ENCODE measurements around the gene HOXC12.

HOXC12 gene

GRCh38 chr12:53980802-53981496, 26.2 kb downstream of the HOXC12 start:
- peaks cover 4% of the 10 kb centered on the region for H3K36me3 Mint-ChIP-seq
- no peak overlapping the region for H3K27ac Mint-ChIP-seq
- peaks cover 11% of the 10 kb centered on the region for H3K4me1 Mint-ChIP-seq
- no peak overlapping the region for H3K4me3 Mint-ChIP-seq
- peaks cover 77% of the 10 kb centered on the region for H3K27me3 Mint-ChIP-seq
- H3K9me3 Mint-ChIP-seq, result no peaks in the 10 kb centered on the region

- Mint-ChIP-seq H3K27me3 (peaks cover 80% of the 10 kb centered on the region), H3K4me1 (peaks cover 19% of the 10 kb centered on the region), H3K27ac (peak overlapping the region; percentile 62), H3K4me3 (no peak overlapping the region), H3K9me3 (no peaks in the 10 kb centered on the region), H3K36me3 (peaks cover 4% of the 10 kb centered on the region)
Observed at GRCh38 chr12:53981634-53982565, 27.2 kb downstream of the HOXC12 start.

- Mint-ChIP-seq H3K36me3 (peaks cover 4% of the 10 kb centered on the region), H3K9me3 (no peaks in the 10 kb centered on the region), H3K4me1 (peaks cover 22% of the 10 kb centered on the region), H3K4me3 (no peak overlapping the region), H3K27me3 (peaks cover 80% of the 10 kb centered on the region), H3K27ac (peak overlapping the region; percentile 77)
Observed at GRCh38 chr12:53982648-53983567, 28.2 kb downstream of the HOXC12 start.

GRCh38 chr12:53983568-53983949, 28.9 kb downstream of the HOXC12 start:
- peaks cover 81% of the 10 kb centered on the region for H3K27me3 Mint-ChIP-seq
- peaks cover 22% of the 10 kb centered on the region for H3K4me1 Mint-ChIP-seq
- H3K27ac Mint-ChIP-seq, result peak overlapping the region; percentile 77
- no peaks in the 10 kb centered on the region for H3K9me3 Mint-ChIP-seq
- H3K36me3 Mint-ChIP-seq, result peaks cover 4% of the 10 kb centered on the region
- H3K4me3 Mint-ChIP-seq, result no peak overlapping the region

- Mint-ChIP-seq H3K27ac (peak overlapping the region; percentile 77), H3K36me3 (peaks cover 4% of the 10 kb centered on the region), H3K4me3 (no peak overlapping the region), H3K27me3 (peaks cover 83% of the 10 kb centered on the region), H3K9me3 (no peaks in the 10 kb centered on the region), H3K4me1 (peaks cover 25% of the 10 kb centered on the region)
Observed at GRCh38 chr12:53983950-53984572, 29.4 kb downstream of the HOXC12 start.

GRCh38 chr12:53984901-53985691, 30.4 kb downstream of the HOXC12 start, which contains the start of gene HOXC10:
TSS of gene HOXC10 (plus strand) at chr12:53985146. CDS start at chr12:53985260, 114 bp downstream.
- Mint-ChIP-seq H3K27ac (peak within 1 kb of the TSS; percentile 65), H3K4me3 (peak within 1 kb of the TSS; percentile 30), H3K27me3 (peaks cover 84% of the 10 kb centered on the region), H3K36me3 (peaks cover 4% of the 10 kb centered on the region), H3K4me1 (peaks cover 35% of the 10 kb centered on the region), H3K9me3 (no peaks in the 10 kb centered on the region)

- H3K36me3 Mint-ChIP-seq, result no peaks in the 10 kb centered on the region
- H3K27ac Mint-ChIP-seq, result peak overlapping the region; percentile 65
- no peaks in the 10 kb centered on the region for H3K9me3 Mint-ChIP-seq
- peak overlapping the region; percentile 30 for H3K4me3 Mint-ChIP-seq
- H3K27me3 Mint-ChIP-seq, result peaks cover 84% of the 10 kb centered on the region
- H3K4me1 Mint-ChIP-seq, result peaks cover 41% of the 10 kb centered on the region
Observed at GRCh38 chr12:53985692-53985993, 30.9 kb downstream of the HOXC12 start.

GRCh38 chr12:53985994-53986685, 31.4 kb downstream of the HOXC12 start:
- peak overlapping the region; percentile 26 for H3K4me3 Mint-ChIP-seq
- peaks cover 82% of the 10 kb centered on the region for H3K27me3 Mint-ChIP-seq
- H3K36me3 Mint-ChIP-seq, result no peaks in the 10 kb centered on the region
- H3K9me3 Mint-ChIP-seq, result no peaks in the 10 kb centered on the region
- peaks cover 41% of the 10 kb centered on the region for H3K4me1 Mint-ChIP-seq
- H3K27ac Mint-ChIP-seq, result peak overlapping the region; percentile 30

- H3K9me3 Mint-ChIP-seq, result no peaks in the 10 kb centered on the region
- no peak overlapping the region for H3K27ac Mint-ChIP-seq
- no peak overlapping the region for H3K4me3 Mint-ChIP-seq
- H3K27me3 Mint-ChIP-seq, result peaks cover 81% of the 10 kb centered on the region
- H3K4me1 Mint-ChIP-seq, result peaks cover 41% of the 10 kb centered on the region
- no peaks in the 10 kb centered on the region for H3K36me3 Mint-ChIP-seq
Observed at GRCh38 chr12:53986686-53987483, 32.2 kb downstream of the HOXC12 start.

- Mint-ChIP-seq H3K36me3 (no peaks in the 10 kb centered on the region), H3K27me3 (peaks cover 82% of the 10 kb centered on the region), H3K4me1 (peaks cover 41% of the 10 kb centered on the region), H3K9me3 (no peaks in the 10 kb centered on the region), H3K27ac (no peak overlapping the region), H3K4me3 (no peak overlapping the region)
Observed at GRCh38 chr12:53987787-53988230, 33.1 kb downstream of the HOXC12 start.

- H3K27ac Mint-ChIP-seq, result peak overlapping the region; percentile 46
- H3K36me3 Mint-ChIP-seq, result no peaks in the 10 kb centered on the region
- H3K4me1 Mint-ChIP-seq, result peaks cover 41% of the 10 kb centered on the region
- peaks cover 82% of the 10 kb centered on the region for H3K27me3 Mint-ChIP-seq
- H3K4me3 Mint-ChIP-seq, result peak overlapping the region; percentile 47
- H3K9me3 Mint-ChIP-seq, result no peaks in the 10 kb centered on the region
Observed at GRCh38 chr12:53988541-53989226, 34.0 kb downstream of the HOXC12 start.

GRCh38 chr12:53989227-53990113, 34.8 kb downstream of the HOXC12 start:
- no peaks in the 10 kb centered on the region for H3K9me3 Mint-ChIP-seq
- peak overlapping the region; percentile 47 for H3K4me3 Mint-ChIP-seq
- H3K36me3 Mint-ChIP-seq, result no peaks in the 10 kb centered on the region
- H3K27me3 Mint-ChIP-seq, result peaks cover 85% of the 10 kb centered on the region
- H3K27ac Mint-ChIP-seq, result no peak overlapping the region
- peaks cover 46% of the 10 kb centered on the region for H3K4me1 Mint-ChIP-seq

Measured in activated naive CD4-positive, alpha-beta T cell treated with anti-CD3 and anti-CD28 coated beads, Interleukin-2, amount 50 U/mL, for 24 hours (primary cell).